Upper lobe of left lung (tissue), 6 donors: Measurements from ENCODE around the gene PRKCH. TPM values are rescaled to one million over a fixed set of nuclear protein-coding genes. Genes with fewer than 3 reads are reported as not detected.

Experiments
- ATAC-seq, 2 donors: fragments of 200-7000 bp; cut with Tn5 transposase; one replicate each; pipeline ENCODE4 v1.9.1; 2022; ENCODE audit warnings: mild to moderate bottlenecking in 2 of 2, moderate library complexity in 2 of 2; ENCODE audit not compliant: low FRiP score in 2 of 2
- DNase-seq, 2 donors: peaks; one replicate each; pipeline ENCODE4 v3.0.0-alpha.2; 2019 to 2020
- H3K27ac ChIP-seq, 4 donors: fragments of 200-600 bp; sonication (generic); one replicate each; pipeline ENCODE4 v1.5.1; 2016 to 2019
- H3K27me3 ChIP-seq, 4 donors: fragments of 200-600 bp; sonication (generic); one replicate each; pipeline ENCODE4 v1.5.1; 2017 to 2019
- H3K36me3 ChIP-seq, 4 donors: fragments of 200-600 bp; sonication (generic); one replicate each; pipeline ENCODE4 v1.5.1; 2016 to 2019
- H3K4me1 ChIP-seq, 4 donors: fragments of 200-600 bp; sonication (generic); one replicate each; pipeline ENCODE4 v1.5.1; 2018 to 2019
- H3K4me3 ChIP-seq, 4 donors: fragments of 200-600 bp; sonication (generic); one replicate each; pipeline ENCODE4 v1.5.1; 2017 to 2019; ENCODE audit warnings: mild to moderate bottlenecking in 2 of 4, moderate library complexity in 1 of 4
- H3K9me3 ChIP-seq, 4 donors: fragments of 200-600 bp; sonication (generic); one replicate each; pipeline ENCODE4 v1.5.1; 2018 to 2019
- EP300 ChIP-seq, 4 donors: sonication (generic); formaldehyde crosslinking; IDR thresholded peaks; one replicate each; pipeline ENCODE4 v1.5.1; 2017; ENCODE audit warnings: antibody characterized with exemption in 4 of 4, control low read depth in 2 of 4
- POLR2A ChIP-seq, 4 donors: fragments of 450-650 bp; IDR thresholded peaks; one replicate each; pipeline ENCODE4 v1.5.1; 2016 to 2017; ENCODE audit warnings: antibody characterized with exemption in 4 of 4, mild to moderate bottlenecking in 2 of 4
- POLR2AphosphoS5 ChIP-seq, 2 donors: sonication (generic); formaldehyde crosslinking; IDR thresholded peaks; one replicate each; pipeline ENCODE4 v1.5.1; 2017; ENCODE audit warnings: antibody characterized with exemption in 2 of 2
- WGBS, 2 donors: methylation state at CpG; one replicate each; pipeline ENCODE4 v1.1.5; 2017 to 2018; 5-methylcytosine and 5-hydroxymethylcytosine counted together
- total RNA-seq, 6 donors: library from RNA; depleted of rRNA in 4 of 6; stranded (reverse); fragments of >200 nt in 4 of 6; gene quantifications; one replicate each; pipeline versions ENCODE4 v1.1.0 to v1.2.1, GENCODE V29; 2016 to 2021
- TF ChIP-seq, protein P1 (sequence below), 6 experiments: fragments of 450-650 bp in 4 of 6; fragments of 200-600 bp in 2 of 6; sonication (generic) in 2 of 6; IDR thresholded peaks; one replicate each; pipeline ENCODE4 v1.5.1; 2016 to 2019; ENCODE audit warnings: antibody characterized with exemption in 6 of 6
- donor health status: DM: no; HTN: no; CAD: no; lungs with moderate emphysema.
- donor health status: DM: no; HTN: yes; CAD: no; lungs with severe emphysema.

PRKCH gene
- total RNA-seq, 6 donors from 2014 or later: 54.0 to 102 (median 76.6) TPM

DNA sequence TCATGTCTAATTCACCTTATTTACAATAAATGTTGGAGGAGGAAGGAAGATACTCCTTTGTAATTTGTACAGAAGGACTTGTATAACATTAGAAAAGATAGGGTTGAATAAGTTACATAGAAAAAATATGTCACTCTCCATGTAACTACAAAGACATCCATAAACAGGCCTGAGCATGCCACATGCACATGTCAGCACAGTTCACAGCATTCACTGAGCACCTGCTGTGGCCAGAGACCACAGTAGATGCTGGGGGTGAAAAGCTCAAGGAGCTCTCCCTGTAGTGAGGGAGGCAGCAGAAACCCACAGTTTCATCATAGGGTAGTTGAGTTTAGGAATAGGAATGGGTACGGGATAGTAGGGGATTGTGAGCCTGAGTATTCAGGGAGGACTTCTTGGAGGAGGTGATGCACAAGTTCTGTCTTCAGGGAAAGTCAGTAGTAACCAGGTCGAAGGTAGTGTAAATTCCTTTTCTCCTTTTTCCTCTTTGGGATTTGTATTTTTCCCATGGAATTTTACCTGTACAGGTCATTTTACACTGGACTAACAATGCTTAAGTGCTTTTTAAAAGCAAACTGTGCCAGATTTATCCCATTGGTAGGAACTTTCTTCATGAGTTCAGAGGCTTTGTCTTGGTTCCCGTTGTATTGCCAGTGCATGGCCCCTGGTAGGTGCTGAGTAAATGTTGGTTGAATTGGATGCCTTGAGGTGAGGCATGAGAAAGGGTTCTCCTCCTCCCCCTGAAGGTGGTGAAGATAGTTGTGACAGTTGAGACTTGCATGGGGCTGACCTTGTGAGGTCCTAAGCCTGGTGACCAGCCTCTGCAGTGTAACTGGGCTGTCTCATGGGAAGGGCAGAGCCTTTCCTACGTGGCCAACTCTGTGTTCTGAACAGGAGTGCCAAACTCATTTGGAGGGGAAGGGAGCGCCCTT lies 20.2 kb downstream of the PRKCH start:
- 73 to 82% methylated on average over 5 of the region's 5 CpGs for WGBS, 2 donors
- ATAC-seq (no peak), DNase-seq (no peak)
- H3K36me3 ChIP-seq: no peaks in the 10 kb centered on the region
- no peaks in the 10 kb centered on the region for H3K27me3 ChIP-seq
- no peak overlapping the region for H3K4me3 ChIP-seq
- peaks cover 48 to 66% (median 57%) of the 10 kb centered on the region in 4 donors for H3K4me1 ChIP-seq
- no peaks in the 10 kb centered on the region for H3K9me3 ChIP-seq
- peak overlapping the region; percentile 33 to 86 (median 68) for H3K27ac ChIP-seq
- no peak for TF ChIP-seq POLR2AphosphoS5 (IDR thresholded peaks at IDR 0.05)
- TF ChIP-seq POLR2A (IDR thresholded peaks at IDR 0.05): no peak
- TF ChIP-seq, protein P1, sequence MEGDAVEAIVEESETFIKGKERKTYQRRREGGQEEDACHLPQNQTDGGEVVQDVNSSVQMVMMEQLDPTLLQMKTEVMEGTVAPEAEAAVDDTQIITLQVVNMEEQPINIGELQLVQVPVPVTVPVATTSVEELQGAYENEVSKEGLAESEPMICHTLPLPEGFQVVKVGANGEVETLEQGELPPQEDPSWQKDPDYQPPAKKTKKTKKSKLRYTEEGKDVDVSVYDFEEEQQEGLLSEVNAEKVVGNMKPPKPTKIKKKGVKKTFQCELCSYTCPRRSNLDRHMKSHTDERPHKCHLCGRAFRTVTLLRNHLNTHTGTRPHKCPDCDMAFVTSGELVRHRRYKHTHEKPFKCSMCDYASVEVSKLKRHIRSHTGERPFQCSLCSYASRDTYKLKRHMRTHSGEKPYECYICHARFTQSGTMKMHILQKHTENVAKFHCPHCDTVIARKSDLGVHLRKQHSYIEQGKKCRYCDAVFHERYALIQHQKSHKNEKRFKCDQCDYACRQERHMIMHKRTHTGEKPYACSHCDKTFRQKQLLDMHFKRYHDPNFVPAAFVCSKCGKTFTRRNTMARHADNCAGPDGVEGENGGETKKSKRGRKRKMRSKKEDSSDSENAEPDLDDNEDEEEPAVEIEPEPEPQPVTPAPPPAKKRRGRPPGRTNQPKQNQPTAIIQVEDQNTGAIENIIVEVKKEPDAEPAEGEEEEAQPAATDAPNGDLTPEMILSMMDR (IDR thresholded peaks at IDR 0.05): no peak
- no peak for TF ChIP-seq EP300 (IDR thresholded peaks at IDR 0.05)

DNA sequence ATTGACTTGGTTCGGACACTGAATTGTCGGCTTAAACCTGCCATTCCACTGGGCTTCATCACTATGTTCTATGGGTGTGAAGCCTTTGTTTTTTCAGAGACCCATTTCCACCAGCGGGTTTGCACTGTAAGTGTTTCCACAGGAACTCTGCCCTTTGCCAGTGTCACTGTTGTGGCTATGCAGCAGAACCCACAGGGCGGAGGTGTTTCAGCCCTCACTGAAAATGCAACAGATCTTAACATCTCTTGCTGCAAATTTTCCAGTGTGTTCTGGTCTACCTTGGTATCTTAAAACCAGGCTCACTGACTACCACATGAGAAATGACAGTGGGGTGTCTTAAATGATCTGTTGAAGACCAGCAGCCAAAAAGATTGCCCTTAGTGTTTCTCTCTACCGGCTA lies 21.1 kb downstream of the PRKCH start:
- peaks cover 51 to 72% (median 60%) of the 10 kb centered on the region in 4 donors for H3K4me1 ChIP-seq

DNA sequence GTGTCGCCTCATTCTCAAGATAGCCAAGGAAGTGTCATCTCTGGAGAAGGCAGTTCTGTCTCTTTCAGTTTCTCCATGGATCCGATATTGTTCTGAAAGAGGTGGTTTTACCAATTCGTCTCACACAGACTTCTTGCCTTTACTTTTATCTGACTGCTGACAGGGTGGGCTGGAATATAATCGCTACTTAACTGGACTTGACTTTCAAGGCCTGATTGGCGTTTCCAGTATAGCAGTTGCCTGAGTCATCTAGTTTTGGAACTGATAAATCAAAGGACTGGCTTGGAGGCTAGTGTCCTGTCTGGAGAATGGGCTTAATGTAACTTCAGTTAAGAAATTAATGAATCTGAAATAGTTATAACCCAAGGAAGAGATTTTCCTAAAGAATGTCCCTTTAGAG lies 21.6 kb downstream of the PRKCH start:
- DNase-seq: no peak
- Histone ChIP-seq H3K36me3 (no peaks in the 10 kb centered on the region), H3K4me3 (no peak overlapping the region), H3K27me3 (no peaks in the 10 kb centered on the region), H3K27ac (peak overlapping the region; percentile 33 to 86 (median 69)), H3K9me3 (no peaks in the 10 kb centered on the region), H3K4me1 (peaks cover 53 to 75% (median 64%) of the 10 kb centered on the region in 4 donors)
- TF ChIP-seq, protein P1 (IDR thresholded peaks at IDR 0.05): no peak
- TF ChIP-seq POLR2AphosphoS5 (IDR thresholded peaks at IDR 0.05) (no peak), POLR2A (IDR thresholded peaks at IDR 0.05) (no peak), EP300 (IDR thresholded peaks at IDR 0.05) (no peak)
- WGBS, 2 donors: 59 to 70% methylated on average over 5 of the region's 5 CpGs
- no peak for ATAC-seq

More for the DNA sequence above, 21.1 kb downstream of the PRKCH start:
- Histone ChIP-seq H3K27me3 (no peaks in the 10 kb centered on the region), H3K4me3 (no peak overlapping the region), H3K36me3 (no peaks in the 10 kb centered on the region), H3K27ac (peak overlapping the region; percentile 33 to 86 (median 69)), H3K9me3 (no peaks in the 10 kb centered on the region)
- TF ChIP-seq EP300 (IDR thresholded peaks at IDR 0.05): no peak
- TF ChIP-seq, protein P1 (IDR thresholded peaks at IDR 0.05): no peak
- TF ChIP-seq POLR2AphosphoS5 (IDR thresholded peaks at IDR 0.05): peak in 1 of 2 donors; percentile 29
- WGBS, 2 donors: 49 to 52% methylated on average over 5 of the region's 5 CpGs
- ATAC-seq (peak in 1 of 2 donors; percentile 25), DNase-seq (peak in 1 of 2 donors; percentile 53)

DNA sequence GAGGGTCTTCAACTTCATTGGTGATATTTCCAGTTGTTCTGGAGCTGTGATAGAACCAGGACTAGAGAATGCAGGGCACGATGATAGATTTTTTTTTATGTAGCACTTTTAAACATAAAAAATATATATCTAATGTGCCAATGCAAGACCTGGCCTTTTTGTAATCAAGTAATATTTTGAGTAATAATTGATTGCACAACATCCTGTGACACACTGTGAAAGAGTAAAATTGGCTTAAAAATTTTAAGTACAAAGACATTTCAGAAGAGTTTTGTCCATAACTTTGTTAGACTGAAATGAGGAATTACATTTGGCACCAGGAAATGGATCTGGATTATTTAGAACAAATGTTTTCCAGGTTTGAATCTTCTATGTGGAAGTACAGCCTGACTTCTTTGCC lies 22.1 kb downstream of the PRKCH start:
- ATAC-seq (peak in 1 of 2 donors; percentile 12), DNase-seq (no peak)
- no peaks in the 10 kb centered on the region for H3K36me3 ChIP-seq
- H3K27me3 ChIP-seq: no peaks in the 10 kb centered on the region
- peak overlapping the region; percentile 80 to 86 (median 80) for H3K27ac ChIP-seq
- no peak overlapping the region for H3K4me3 ChIP-seq
- TF ChIP-seq POLR2A (IDR thresholded peaks at IDR 0.05) (no peak), POLR2AphosphoS5 (IDR thresholded peaks at IDR 0.05) (no peak), EP300 (IDR thresholded peaks at IDR 0.05) (no peak)
- TF ChIP-seq, protein P1 (IDR thresholded peaks at IDR 0.05): no peak
- H3K4me1 ChIP-seq: peaks cover 56 to 75% (median 66%) of the 10 kb centered on the region in 4 donors
- no peaks in the 10 kb centered on the region for H3K9me3 ChIP-seq
- 57 to 60% methylated on average over 1 of the region's 1 CpG for WGBS, 2 donors
